ENCODE data around the gene YWHAH. TPM values are rescaled to one million over a fixed set of nuclear protein-coding genes. Genes with fewer than 3 reads are reported as not detected.
"Not testable (repeated sequence)": the region's sequence is repeated elsewhere in the genome, so short reads cannot be mapped to it uniquely, and the experiment has no call there.

The YWHAH gene
- total RNA-seq, 1 donor from 2014 or later: 111 TPM

- no peak for DNase-seq (ENCODE audit: low read depth in 2 of 2)
Observed at GRCh38 chr22:31980628-31981027, 36.3 kb downstream of the YWHAH start.

- DNase-seq (ENCODE audit: low read depth in 2 of 2): not testable (repeated sequence)
Observed at GRCh38 chr22:31981976-31982375, 37.6 kb downstream of the YWHAH start.

GRCh38 chr22:31983911-31984656 lies 39.7 kb downstream of the YWHAH start:
- no peak for DNase-seq (ENCODE audit: low read depth in 2 of 2)

GRCh38 chr22:31987218-31987617 lies 42.9 kb downstream of the YWHAH start:
- no peak for DNase-seq (ENCODE audit: low read depth in 2 of 2)

GRCh38 chr22:31991102-31991839 lies 46.9 kb downstream of the YWHAH start:
- no peak for DNase-seq (ENCODE audit: low read depth in 2 of 2)

GRCh38 chr22:31995046-31995445 lies 50.7 kb downstream of the YWHAH start:
- no peak for DNase-seq (ENCODE audit: low read depth in 2 of 2)

GRCh38 chr22:31995807-31996206 lies 51.5 kb downstream of the YWHAH start:
- no peak for DNase-seq (ENCODE audit: low read depth in 2 of 2)

- no peak for DNase-seq (ENCODE audit: low read depth in 2 of 2)
Observed at GRCh38 chr22:31998784-31999385, 54.5 kb downstream of the YWHAH start.

- DNase-seq (ENCODE audit: low read depth in 2 of 2): no peak
Observed at GRCh38 chr22:32000181-32000580, 55.8 kb downstream of the YWHAH start.

GRCh38 chr22:32005453-32005852 lies 61.1 kb downstream of the YWHAH start:
- DNase-seq (ENCODE audit: low read depth in 2 of 2): no peak

Other genes starting within 250 kb of the YWHAH start
- gene PRR14L, start 194.4 kb upstream of the YWHAH start, total RNA-seq: 15.3 and 17.4 TPM in 2 replicates
- 6.7 and 8.5 TPM in 2 replicates for gene DEPDC5, start 190.5 kb upstream of the YWHAH start, total RNA-seq
- gene SLC5A1, start 98.7 kb downstream of the YWHAH start, total RNA-seq: under 0.01 TPM in 2 replicates
- not detected in 2 replicates for gene C22orf42, start 214.8 kb downstream of the YWHAH start, total RNA-seq